MCF 10A (cell line): ENCODE measurements around the gene INTS1. TPM values are rescaled to one million over a fixed set of nuclear protein-coding genes. Genes with fewer than 3 reads are reported as not detected.

Experiments
- BruUV-seq: library from RNA; stranded (reverse); fragments of 400-500 nt; replicated peaks from 2 replicates; lab custom pipeline; 2021; lab: Mats Ljungman, UMichigan
- CTCF ChIA-PET: fragments of 300-600 bp; sonication (Branson Sonifier 250); formaldehyde crosslinking; extraction: SDS; loops from one replicate; lab custom pipeline; 2021; ENCODE audit warnings: antibody characterized with exemption, inconsistent platforms; lab: Yijun Ruan, JAX
- POLR2A ChIA-PET: fragments of 300-600, 350-650 bp; sonication (Branson Sonifier 250); formaldehyde crosslinking; extraction: SDS; loops from one replicate; lab custom pipeline; 2020; ENCODE audit warnings: antibody characterized with exemption, inconsistent platforms; lab: Yijun Ruan, JAX
- DNase-seq: peaks from one replicate; pipeline ENCODE4 v3.0.0-alpha.2; 2018; ENCODE audit not compliant: unreplicated experiment
- H3K27ac Mint-ChIP-seq: one replicate; pipeline ENCODE4 v1.8.0; 2022; ENCODE audit warnings: mild to moderate bottlenecking, low read depth, mixed read lengths; ENCODE audit not compliant: unreplicated experiment
- H3K27me3 Mint-ChIP-seq: one replicate; pipeline ENCODE4 v1.8.0; 2022; ENCODE audit warnings: mixed read lengths; ENCODE audit not compliant: insufficient read depth, unreplicated experiment
- H3K36me3 Mint-ChIP-seq: one replicate; pipeline ENCODE4 v1.8.0; 2022; ENCODE audit warnings: mild to moderate bottlenecking, moderate library complexity, mixed read lengths; ENCODE audit not compliant: insufficient read depth, unreplicated experiment
- H3K4me1 Mint-ChIP-seq: one replicate; pipeline ENCODE4 v1.8.0; 2022; ENCODE audit warnings: mixed read lengths; ENCODE audit not compliant: insufficient read depth, unreplicated experiment
- H3K4me3 Mint-ChIP-seq: one replicate; pipeline ENCODE4 v1.8.0; 2022; ENCODE audit warnings: mild to moderate bottlenecking, moderate library complexity, mixed read lengths; ENCODE audit not compliant: unreplicated experiment
- H3K9me3 Mint-ChIP-seq: one replicate; pipeline ENCODE4 v1.8.0; 2022; ENCODE audit warnings: mixed read lengths; ENCODE audit not compliant: unreplicated experiment
- CTCF ChIP-seq: fragments of 200-600 bp; IDR thresholded peaks from one replicate; pipeline ENCODE4 v1.8.0; 2022; ENCODE audit warnings: antibody characterized with exemption, mild to moderate bottlenecking; ENCODE audit not compliant: unreplicated experiment
- intact Hi-C: fragments of 100-400 bp; cut with micrococcal nuclease; formaldehyde crosslinking; loops from 2 replicates; pipeline ENCODE4 v1.14.1; 2022
- total RNA-seq: library from RNA; stranded (reverse); gene quantifications from 2 replicates; pipeline ENCODE4 v1.2.3, GENCODE V29; 2022

Gene INTS1
- total RNA-seq, 1 experiment from 2014 or later: 86.3 TPM

GRCh38 chr7:1496531-1497292, 7.5 kb downstream of the INTS1 start:
- Mint-ChIP-seq H3K27me3 (no peaks in the 10 kb centered on the region), H3K4me3 (no peak overlapping the region), H3K9me3 (no peaks in the 10 kb centered on the region), H3K4me1 (no peaks in the 10 kb centered on the region), H3K27ac (no peak overlapping the region), H3K36me3 (peaks cover 25% of the 10 kb centered on the region)
- intact Hi-C loops: no loop called here
- TF ChIP-seq CTCF: no peak
- ChIA-PET CTCF (no interaction called here), POLR2A (no interaction called here)
- BruUV-seq: no TSS peak
- no peak for DNase-seq

- Mint-ChIP-seq H3K36me3 (peaks cover 34% of the 10 kb centered on the region), H3K27me3 (no peaks in the 10 kb centered on the region), H3K4me1 (no peaks in the 10 kb centered on the region), H3K27ac (no peak overlapping the region), H3K4me3 (no peak overlapping the region), H3K9me3 (no peaks in the 10 kb centered on the region)
- CTCF ChIA-PET: interaction anchor here (0.6 kb wide), 1 partner anchor 63 kb away, joined by 3 read pairs; no protein-coding TSS in a partner anchor
- intact Hi-C loops: no loop called here
- TF ChIP-seq CTCF: no peak
- POLR2A ChIA-PET: no interaction called here
- no TSS peak for BruUV-seq
- DNase-seq: no peak
These were observed 8.5 kb downstream of the INTS1 start for GRCh38 chr7:1495564-1496242.

GRCh38 chr7:1494866-1495563, 9.2 kb downstream of the INTS1 start:
- POLR2A ChIA-PET: no interaction called here
- CTCF ChIA-PET: interaction anchor here (0.6 kb wide), 1 partner anchor 63 kb away, joined by 3 read pairs; no protein-coding TSS in a partner anchor
- H3K9me3 Mint-ChIP-seq: no peaks in the 10 kb centered on the region
- DNase-seq: no peak
- H3K4me3 Mint-ChIP-seq: no peak overlapping the region
- peaks cover 34% of the 10 kb centered on the region for H3K36me3 Mint-ChIP-seq
- H3K27ac Mint-ChIP-seq: no peak overlapping the region
- no peaks in the 10 kb centered on the region for H3K27me3 Mint-ChIP-seq
- no peaks in the 10 kb centered on the region for H3K4me1 Mint-ChIP-seq
- TF ChIP-seq CTCF: no peak
- intact Hi-C loops: no loop called here
- BruUV-seq: no TSS peak

GRCh38 chr7:1494447-1494846, 9.7 kb downstream of the INTS1 start:
- no TSS peak for BruUV-seq
- ChIA-PET CTCF (interaction anchor here (0.6 kb wide), 1 partner anchor 21 kb away, joined by 4 read pairs; no protein-coding TSS in a partner anchor), POLR2A (no interaction called here)
- Mint-ChIP-seq H3K27me3 (no peaks in the 10 kb centered on the region), H3K4me3 (no peak overlapping the region), H3K36me3 (peaks cover 35% of the 10 kb centered on the region), H3K4me1 (no peaks in the 10 kb centered on the region), H3K9me3 (no peaks in the 10 kb centered on the region), H3K27ac (no peak overlapping the region)
- intact Hi-C loops: no loop called here
- no peak for TF ChIP-seq CTCF
- DNase-seq: no peak
